ENCODE data around the gene ORAI3.

The ORAI3 gene

DNA sequence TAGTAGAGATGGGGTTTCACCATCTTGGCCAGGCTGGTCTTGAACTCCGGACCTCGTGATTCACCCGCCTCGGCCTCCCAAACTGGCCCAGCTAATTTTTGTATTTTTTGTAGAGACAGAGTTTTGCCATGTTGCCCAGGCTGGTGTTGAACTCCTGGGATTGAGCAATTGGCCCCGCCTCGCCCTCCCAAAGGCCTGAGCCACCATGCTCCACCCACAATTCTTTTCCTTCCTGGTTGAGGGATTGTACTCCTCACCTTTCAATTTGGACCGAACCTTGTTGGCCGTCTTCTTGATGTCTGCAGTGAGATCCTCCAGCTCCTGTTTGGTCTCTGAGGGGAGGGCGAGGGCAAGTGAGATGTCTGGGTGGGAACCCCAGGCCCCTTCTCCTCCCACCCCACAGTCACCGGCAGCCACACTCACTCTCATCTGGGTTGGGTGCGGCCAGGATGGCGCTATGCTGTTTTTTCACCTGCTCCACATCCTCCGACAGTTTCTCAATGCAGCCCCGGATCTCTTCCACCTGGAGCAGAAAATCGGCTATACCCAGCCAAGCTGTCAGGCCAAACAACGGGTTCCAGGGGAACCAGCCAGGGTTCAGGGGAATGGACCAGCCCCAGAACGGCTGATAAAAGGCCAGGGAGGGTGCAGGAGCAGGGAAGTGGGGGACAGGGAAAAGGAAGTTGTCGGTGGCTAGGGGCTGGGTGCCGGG is 52.0 kb downstream of the ORAI3 start:
- Histone ChIP-seq H3K4me3 (replicated peaks; ENCODE audit: low read depth, low read length) (no peak overlapping the region), H3K36me3 (ENCODE audit: control insufficient read depth, insufficient read depth, low read length) (no peaks in the 10 kb centered on the region), H3K27me3 (replicated peaks; ENCODE audit: control insufficient read depth, insufficient read depth, low read length) (no peaks in the 10 kb centered on the region; the same call in 1 of the 2 replicates)
- no peak for DNase-seq (ENCODE audit: extremely low read depth, insufficient read length)
- TF ChIP-seq, protein P1, sequence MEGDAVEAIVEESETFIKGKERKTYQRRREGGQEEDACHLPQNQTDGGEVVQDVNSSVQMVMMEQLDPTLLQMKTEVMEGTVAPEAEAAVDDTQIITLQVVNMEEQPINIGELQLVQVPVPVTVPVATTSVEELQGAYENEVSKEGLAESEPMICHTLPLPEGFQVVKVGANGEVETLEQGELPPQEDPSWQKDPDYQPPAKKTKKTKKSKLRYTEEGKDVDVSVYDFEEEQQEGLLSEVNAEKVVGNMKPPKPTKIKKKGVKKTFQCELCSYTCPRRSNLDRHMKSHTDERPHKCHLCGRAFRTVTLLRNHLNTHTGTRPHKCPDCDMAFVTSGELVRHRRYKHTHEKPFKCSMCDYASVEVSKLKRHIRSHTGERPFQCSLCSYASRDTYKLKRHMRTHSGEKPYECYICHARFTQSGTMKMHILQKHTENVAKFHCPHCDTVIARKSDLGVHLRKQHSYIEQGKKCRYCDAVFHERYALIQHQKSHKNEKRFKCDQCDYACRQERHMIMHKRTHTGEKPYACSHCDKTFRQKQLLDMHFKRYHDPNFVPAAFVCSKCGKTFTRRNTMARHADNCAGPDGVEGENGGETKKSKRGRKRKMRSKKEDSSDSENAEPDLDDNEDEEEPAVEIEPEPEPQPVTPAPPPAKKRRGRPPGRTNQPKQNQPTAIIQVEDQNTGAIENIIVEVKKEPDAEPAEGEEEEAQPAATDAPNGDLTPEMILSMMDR (IDR thresholded peaks at IDR 0.05; ENCODE audit: insufficient read depth, low read length, poor library complexity, severe bottlenecking), result no peak

DNA sequence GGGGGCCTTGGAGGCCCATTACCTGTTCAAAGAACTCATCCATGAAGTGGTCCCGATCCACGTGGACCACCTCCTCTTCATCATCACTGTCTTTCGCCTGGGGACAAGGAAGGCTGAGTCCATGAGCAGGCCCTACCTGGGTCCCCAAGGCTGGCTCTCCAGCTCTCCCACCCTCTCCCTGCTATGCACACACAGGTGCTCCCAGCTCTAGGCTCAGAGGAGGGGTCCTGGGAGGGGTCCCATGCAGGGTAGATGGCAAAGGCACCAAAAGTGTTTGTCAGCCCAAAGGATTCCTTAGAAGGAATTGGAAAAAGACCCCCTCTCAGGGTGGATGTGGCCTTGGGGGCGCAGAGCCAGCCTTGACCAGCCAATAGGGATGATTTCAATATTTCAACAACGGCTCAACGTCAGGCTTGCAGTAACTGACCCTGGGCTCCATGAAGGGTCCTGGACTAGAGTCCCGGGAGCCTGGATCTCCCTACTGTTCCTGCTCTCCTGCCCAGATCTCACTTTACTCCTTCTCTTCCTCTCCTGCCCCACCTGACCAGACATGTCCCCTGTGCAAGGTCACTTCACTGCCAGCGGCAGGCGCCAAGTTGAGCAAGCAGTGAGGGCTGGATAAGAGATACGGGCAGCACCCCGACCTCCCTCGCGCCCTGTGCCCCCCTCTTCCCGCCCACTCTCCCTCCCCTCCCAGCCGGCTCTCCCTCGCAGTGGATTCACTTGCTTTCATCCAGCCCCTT is 52.8 kb downstream of the ORAI3 start:
- Histone ChIP-seq H3K4me3 (replicated peaks; ENCODE audit: low read depth, low read length) (no peak overlapping the region), H3K36me3 (ENCODE audit: control insufficient read depth, insufficient read depth, low read length) (no peaks in the 10 kb centered on the region), H3K27me3 (replicated peaks; ENCODE audit: control insufficient read depth, insufficient read depth, low read length) (no peaks in the 10 kb centered on the region; the same call in 1 of the 2 replicates)
- TF ChIP-seq, protein P1 (IDR thresholded peaks at IDR 0.05; ENCODE audit: insufficient read depth, low read length, poor library complexity, severe bottlenecking), result no peak
- no peak for DNase-seq (ENCODE audit: extremely low read depth, insufficient read length)

DNA sequence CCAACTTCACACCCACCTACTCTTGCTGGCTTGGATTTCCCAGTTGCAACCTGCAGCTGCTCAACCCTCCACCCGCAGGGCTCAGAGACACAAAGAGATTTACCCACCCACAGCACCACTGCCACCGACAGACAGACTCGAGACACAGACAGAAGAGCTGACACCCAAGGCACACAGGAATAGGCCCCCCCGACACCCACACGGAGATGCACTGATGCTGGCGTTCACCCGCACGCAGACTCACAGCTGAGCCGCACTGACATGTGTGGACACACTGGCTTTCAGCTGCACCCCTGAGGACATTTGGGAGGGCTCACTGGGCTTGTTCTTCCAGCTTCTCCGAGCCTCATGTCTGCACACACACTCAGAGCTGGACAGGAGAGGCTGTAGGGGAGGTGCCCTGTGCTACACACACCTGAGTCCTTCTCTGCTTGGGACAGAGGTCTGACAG is 53.4 kb downstream of the ORAI3 start:
- Histone ChIP-seq H3K36me3 (ENCODE audit: control insufficient read depth, insufficient read depth, low read length) (no peaks in the 10 kb centered on the region), H3K27me3 (replicated peaks; ENCODE audit: control insufficient read depth, insufficient read depth, low read length) (no peaks in the 10 kb centered on the region; the same call in 1 of the 2 replicates), H3K4me3 (replicated peaks; ENCODE audit: low read depth, low read length) (no peak overlapping the region)
- no peak for DNase-seq (ENCODE audit: extremely low read depth, insufficient read length)
- TF ChIP-seq, protein P1 (IDR thresholded peaks at IDR 0.05; ENCODE audit: insufficient read depth, low read length, poor library complexity, severe bottlenecking), result no peak

DNA sequence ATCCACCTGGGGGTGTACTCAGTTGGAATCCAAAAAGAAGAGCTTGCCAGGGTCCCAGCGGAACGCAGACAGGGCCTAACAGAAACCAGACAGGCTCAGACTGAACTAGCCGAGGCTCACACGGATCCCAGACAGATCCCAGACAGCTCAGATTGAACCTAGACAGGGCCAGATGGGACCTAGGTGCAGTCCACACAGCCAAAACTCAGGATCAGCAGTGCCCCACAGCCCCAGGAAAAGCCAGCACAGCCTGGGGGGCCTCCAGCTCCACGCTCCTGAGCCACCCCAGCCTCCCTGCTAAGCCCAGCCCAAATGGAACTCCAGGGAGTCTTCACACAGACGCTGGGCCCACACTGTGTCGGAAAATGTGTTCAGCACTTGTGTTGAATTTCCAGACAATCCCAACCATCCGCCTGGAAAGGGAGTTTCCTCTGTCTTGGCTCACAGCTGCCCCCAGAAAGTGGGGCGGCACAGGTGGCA is 54.0 kb downstream of the ORAI3 start:
- H3K27me3 ChIP-seq (replicated peaks; ENCODE audit: control insufficient read depth, insufficient read depth, low read length), result no peaks in the 10 kb centered on the region; the same call in 1 of the 2 replicates
- no peaks in the 10 kb centered on the region for H3K36me3 ChIP-seq (ENCODE audit: control insufficient read depth, insufficient read depth, low read length)

DNA sequence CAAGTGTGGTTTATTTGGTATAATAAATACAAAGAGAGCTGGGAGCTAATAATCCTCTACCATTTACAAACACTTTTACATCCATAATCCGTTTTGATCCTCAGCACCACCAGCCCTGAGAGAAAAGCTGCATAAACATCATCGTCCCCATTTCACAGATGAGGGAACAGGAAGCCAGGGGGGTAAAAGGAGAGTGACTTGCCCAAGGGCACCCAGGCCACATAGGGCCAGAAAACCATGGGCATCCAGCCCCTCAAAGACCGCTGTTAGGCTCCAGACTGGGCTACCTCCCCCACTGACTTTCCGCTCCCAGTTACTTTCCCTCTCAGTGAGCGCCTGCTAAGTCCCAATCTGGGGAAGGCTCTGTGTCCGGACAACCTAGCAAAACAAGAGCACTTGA is 54.9 kb downstream of the ORAI3 start:
- TF ChIP-seq, protein P1 (IDR thresholded peaks at IDR 0.05; ENCODE audit: insufficient read depth, low read length, poor library complexity, severe bottlenecking), result no peak
- no peak for DNase-seq (ENCODE audit: extremely low read depth, insufficient read length)
- no peaks in the 10 kb centered on the region; the same call in 1 of the 2 replicates for H3K27me3 ChIP-seq (replicated peaks; ENCODE audit: control insufficient read depth, insufficient read depth, low read length)
- no peak overlapping the region for H3K4me3 ChIP-seq (replicated peaks; ENCODE audit: low read depth, low read length)
- no peaks in the 10 kb centered on the region for H3K36me3 ChIP-seq (ENCODE audit: control insufficient read depth, insufficient read depth, low read length)

More for the DNA sequence above, 54.0 kb downstream of the ORAI3 start:
- H3K4me3 ChIP-seq (replicated peaks; ENCODE audit: low read depth, low read length), result no peak overlapping the region
- no peak for DNase-seq (ENCODE audit: extremely low read depth, insufficient read length)
- TF ChIP-seq, protein P1 (IDR thresholded peaks at IDR 0.05; ENCODE audit: insufficient read depth, low read length, poor library complexity, severe bottlenecking), result no peak

All from GM06990 (cell line).